Measurements from ENCODE around the gene MYLK4. TPM values are rescaled to one million over a fixed set of nuclear protein-coding genes. Genes with fewer than 3 reads are reported as not detected.

Gene MYLK4
- total and polyA plus RNA-seq, 8 donors: 0.52 to 1.8 (median 1.2) TPM

DNA sequence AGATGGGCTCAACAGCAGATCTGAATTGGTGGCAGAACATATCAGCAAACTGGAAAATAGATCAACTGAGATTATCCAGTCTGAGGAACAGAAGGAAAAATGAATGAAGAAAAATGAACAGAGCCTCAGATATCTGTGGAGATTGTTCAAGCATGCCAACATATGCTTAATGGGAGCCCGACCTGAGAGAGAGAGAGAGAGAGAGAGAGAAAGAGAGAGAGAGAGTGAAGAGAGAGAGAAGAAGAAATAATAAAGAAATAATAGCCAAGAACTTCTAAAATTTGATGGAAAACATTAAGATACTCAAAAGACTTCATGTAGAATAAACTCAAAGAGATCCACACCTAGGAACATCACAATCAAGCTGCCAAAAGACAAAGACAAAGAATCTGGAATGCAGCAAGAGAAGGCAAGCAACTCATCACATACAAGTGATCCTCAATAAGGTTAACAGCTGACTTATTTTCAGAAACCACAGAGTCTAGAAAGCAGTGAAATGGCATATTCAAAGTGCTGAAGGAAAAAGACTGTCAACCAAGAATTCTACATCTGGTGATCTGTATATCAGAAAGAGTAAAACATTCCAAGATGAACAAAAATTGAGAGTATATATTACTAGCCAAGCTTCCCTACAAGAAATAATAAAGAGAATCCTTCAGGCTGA, 97.2 kb downstream of the MYLK4 start:
- Histone ChIP-seq H3K4me1 (peaks cover 0 to 9% of the 10 kb centered on the region in 2 donors), H3K36me3 (no peaks in the 10 kb centered on the region), H3K9me3 (no peaks in the 10 kb centered on the region), H3K27ac (no peak overlapping the region), H3K27me3 (no peaks in the 10 kb centered on the region), H3K4me3 (no peak overlapping the region)
- ATAC-seq: no peak
- intact Hi-C loops (cut with DNase I): no loop called here
- DNase-seq: no peak
- TF ChIP-seq, protein P1, sequence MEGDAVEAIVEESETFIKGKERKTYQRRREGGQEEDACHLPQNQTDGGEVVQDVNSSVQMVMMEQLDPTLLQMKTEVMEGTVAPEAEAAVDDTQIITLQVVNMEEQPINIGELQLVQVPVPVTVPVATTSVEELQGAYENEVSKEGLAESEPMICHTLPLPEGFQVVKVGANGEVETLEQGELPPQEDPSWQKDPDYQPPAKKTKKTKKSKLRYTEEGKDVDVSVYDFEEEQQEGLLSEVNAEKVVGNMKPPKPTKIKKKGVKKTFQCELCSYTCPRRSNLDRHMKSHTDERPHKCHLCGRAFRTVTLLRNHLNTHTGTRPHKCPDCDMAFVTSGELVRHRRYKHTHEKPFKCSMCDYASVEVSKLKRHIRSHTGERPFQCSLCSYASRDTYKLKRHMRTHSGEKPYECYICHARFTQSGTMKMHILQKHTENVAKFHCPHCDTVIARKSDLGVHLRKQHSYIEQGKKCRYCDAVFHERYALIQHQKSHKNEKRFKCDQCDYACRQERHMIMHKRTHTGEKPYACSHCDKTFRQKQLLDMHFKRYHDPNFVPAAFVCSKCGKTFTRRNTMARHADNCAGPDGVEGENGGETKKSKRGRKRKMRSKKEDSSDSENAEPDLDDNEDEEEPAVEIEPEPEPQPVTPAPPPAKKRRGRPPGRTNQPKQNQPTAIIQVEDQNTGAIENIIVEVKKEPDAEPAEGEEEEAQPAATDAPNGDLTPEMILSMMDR (IDR thresholded peaks at IDR 0.05): no peak

DNA sequence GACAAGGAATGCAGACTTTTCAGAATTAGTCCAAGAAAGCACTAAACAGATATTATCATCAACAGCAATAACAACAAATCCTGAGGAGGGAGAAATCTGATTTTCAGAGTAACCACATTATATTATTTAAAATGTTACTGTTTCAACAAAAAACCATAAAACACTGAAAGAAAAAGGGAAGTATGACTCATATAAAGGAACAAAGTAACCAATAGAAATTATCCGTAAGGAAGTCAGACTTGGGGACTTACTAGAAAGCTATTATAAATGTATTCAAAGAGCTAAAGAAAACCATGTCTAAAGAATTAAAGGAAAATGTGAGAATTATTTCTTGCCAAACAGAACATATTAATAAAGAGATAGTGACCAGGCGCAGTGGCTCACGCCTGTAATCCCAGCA, 98.1 kb downstream of the MYLK4 start:
- no peaks in the 10 kb centered on the region for H3K36me3 ChIP-seq
- ATAC-seq (no peak), DNase-seq (no peak)
- intact Hi-C loops (cut with DNase I): no loop called here
- H3K9me3 ChIP-seq: no peaks in the 10 kb centered on the region
- H3K4me1 ChIP-seq: peaks cover 0 to 9% of the 10 kb centered on the region in 2 donors
- TF ChIP-seq, protein P1 (IDR thresholded peaks at IDR 0.05): no peak
- no peak overlapping the region for H3K4me3 ChIP-seq
- H3K27ac ChIP-seq: no peak overlapping the region
- no peaks in the 10 kb centered on the region for H3K27me3 ChIP-seq

DNA sequence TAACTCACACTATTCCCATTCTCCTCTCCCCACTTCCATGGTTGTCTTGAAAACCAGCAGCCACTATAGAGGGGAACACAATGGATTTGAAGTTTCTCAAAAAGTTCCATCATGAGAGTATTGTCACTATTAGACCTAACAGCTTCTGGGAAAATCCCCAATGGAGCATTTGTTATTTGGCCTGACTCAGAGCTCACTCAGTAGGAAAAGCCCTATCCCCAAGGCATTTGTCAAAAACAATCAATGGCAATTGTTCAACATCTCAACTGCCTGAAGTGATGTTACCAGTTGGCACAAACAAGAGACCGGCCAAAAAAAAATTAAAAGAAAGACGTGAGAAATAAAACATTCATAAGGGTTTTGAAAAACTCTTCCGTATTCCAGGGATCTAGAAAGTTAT, 98.8 kb downstream of the MYLK4 start:
- Histone ChIP-seq H3K27ac (no peak overlapping the region), H3K4me1 (peaks cover 0 to 9% of the 10 kb centered on the region in 2 donors), H3K27me3 (peaks cover 0 to under 1% of the 10 kb centered on the region in 2 donors), H3K4me3 (no peak overlapping the region), H3K36me3 (no peaks in the 10 kb centered on the region), H3K9me3 (no peaks in the 10 kb centered on the region)
- no peak for DNase-seq
- TF ChIP-seq, protein P1 (IDR thresholded peaks at IDR 0.05): no peak
- intact Hi-C loops (cut with DNase I): no loop called here
- no peak for ATAC-seq

DNA sequence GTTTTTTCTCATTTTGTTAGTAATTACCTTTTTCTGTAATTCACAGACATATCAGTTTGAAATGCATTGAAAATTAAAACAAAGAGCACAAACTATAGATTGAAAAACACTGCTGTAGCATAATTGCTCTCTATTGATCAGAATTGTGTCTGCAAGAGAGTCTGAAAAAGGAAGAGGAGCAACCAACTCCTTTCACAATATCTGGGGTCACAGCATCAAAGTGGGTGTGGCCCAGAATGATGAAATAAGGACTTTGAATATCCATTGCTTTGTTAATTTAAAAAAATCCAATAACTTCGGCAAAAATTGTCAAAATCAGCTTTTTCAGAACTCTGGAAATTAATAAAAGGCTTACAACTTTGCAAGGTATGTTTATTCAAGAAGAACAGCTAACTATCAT, 99.2 kb downstream of the MYLK4 start:
- Histone ChIP-seq H3K4me3 (no peak overlapping the region), H3K27ac (no peak overlapping the region), H3K27me3 (peaks cover 0 to 4% of the 10 kb centered on the region in 2 donors), H3K9me3 (no peaks in the 10 kb centered on the region), H3K36me3 (no peaks in the 10 kb centered on the region), H3K4me1 (peaks cover 0 to 9% of the 10 kb centered on the region in 2 donors)
- DNase-seq: no peak
- TF ChIP-seq, protein P1 (IDR thresholded peaks at IDR 0.05): no peak
- intact Hi-C loops (cut with DNase I): no loop called here
- no peak for ATAC-seq

DNA sequence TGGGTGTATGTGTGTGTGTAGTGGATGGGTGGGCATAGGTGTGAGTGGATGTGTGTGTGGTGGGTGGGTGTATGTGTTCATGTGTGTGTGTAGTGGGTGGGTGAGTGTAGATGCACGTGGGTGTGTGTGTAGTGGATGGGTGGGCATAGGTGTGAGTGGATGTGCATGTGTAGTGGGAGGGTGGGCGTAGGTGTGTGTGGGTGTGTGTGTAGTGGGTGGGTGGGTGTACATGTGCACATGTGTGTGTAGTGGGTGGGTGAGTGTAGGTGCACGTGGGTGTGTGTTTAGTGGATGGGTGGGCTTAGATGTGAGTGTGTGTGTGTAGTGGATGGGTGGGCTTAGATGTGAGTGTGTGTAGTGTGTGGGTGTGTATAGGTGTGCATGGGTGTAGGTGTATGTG, 104.4 kb downstream of the MYLK4 start:
- Histone ChIP-seq H3K27ac (no peak overlapping the region), H3K36me3 (no peaks in the 10 kb centered on the region), H3K4me3 (no peak overlapping the region), H3K9me3 (no peaks in the 10 kb centered on the region), H3K4me1 (no peaks in the 10 kb centered on the region), H3K27me3 (peaks cover 0 to 4% of the 10 kb centered on the region in 2 donors)
- ATAC-seq (no peak), DNase-seq (no peak)
- TF ChIP-seq, protein P1 (IDR thresholded peaks at IDR 0.05): no peak
- intact Hi-C loops (cut with DNase I): no loop called here

Data from left lung (tissue), 10 donors.